Measurements from ENCODE around the gene HYAL2.

DNA sequence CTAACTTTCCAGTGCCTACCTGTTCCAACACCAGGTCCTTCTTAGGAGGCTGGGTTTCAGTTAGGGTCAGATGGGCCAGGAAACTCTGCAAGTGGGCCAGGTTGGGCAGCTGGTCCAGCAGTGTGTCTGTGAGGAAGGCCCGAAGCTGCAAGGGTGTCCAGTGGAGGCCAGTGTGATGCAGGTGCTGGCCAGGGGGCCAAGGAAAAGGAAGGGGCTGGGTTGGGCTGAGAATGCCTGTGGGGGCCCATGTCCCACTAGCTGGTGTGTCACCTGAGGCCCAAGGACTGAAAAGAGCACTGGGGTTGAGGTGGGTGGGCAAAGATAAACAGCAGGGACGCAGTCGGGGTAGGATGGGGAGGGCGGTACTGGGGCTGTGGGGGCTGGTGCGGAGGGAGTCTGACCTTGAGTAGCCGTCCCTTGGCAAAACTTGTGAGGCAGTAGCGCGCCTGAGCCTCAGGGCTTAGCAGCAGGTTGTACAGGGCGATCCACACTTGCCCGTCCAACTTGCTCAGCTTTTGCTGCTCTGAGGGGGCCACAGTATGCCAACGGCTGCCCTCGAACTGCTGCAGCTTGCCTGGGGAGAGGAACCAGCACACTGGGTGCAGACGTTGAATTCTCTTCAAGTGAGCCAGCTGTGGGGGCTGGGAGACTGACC, 19.6 kb upstream of the HYAL2 start:
- TF ChIP-seq RFX5 (IDR thresholded peaks at IDR 0.05; ENCODE audit: borderline replicate concordance, low read depth, low read length) (no peak), CTCF (IDR thresholded peaks at IDR 0.05; ENCODE audit: control extremely low read depth in 1 of 3, insufficient read depth in 1 of 3, low read depth in 1 of 3, low read length in 3 of 3) (no peak), RAD21 (IDR thresholded peaks at IDR 0.05 in 1 of 2, conservative IDR thresholded peaks at IDR 0.05 in 1 of 2; ENCODE audit: low read depth in 2 of 2, low read length in 2 of 2) (no peak), ATF2 (IDR thresholded peaks at IDR 0.05; ENCODE audit: low read length) (no peak), ZNF274 (IDR thresholded peaks at IDR 0.05; ENCODE audit: borderline replicate concordance, extremely low read depth, low read length) (no peak), POLR2AphosphoS5 (IDR thresholded peaks at IDR 0.05; ENCODE audit: low read depth, low read length) (no peak), POLR2A (IDR thresholded peaks at IDR 0.05; ENCODE audit: control extremely low read depth in 1 of 2, low read depth in 2 of 2, low read length in 2 of 2) (no peak)
